ENCODE measurements around the gene PPCDC. TPM values are rescaled to one million over a fixed set of nuclear protein-coding genes. Genes with fewer than 3 reads are reported as not detected.

The PPCDC gene
- polyA plus RNA-seq, 1 of the 3 experiments (the other 2 are of a cell fraction), result 19.8 TPM

DNA sequence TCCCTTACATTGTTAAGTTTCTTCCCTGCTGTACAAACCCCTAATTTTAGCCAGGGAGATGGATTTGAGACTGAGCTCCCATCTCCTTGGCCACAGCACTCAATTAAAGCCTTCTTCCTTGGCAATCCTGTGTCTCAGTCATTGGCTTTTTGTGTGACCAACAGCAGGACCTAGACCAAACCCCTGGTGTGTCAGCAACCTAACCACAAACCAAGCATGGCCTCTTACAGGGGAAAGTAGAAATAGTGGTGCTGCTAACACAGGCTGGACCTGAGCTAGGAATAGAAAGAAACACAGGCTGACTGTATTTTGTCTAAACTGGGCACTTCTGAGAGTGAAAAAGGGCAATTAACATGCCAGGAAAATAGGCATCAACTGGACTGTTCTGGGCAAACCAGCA lies 37.9 kb downstream of the PPCDC start:
- no peaks in the 10 kb centered on the region for H3K9me2 ChIP-seq
- no peak for TF ChIP-seq RAD21 (IDR thresholded peaks at IDR 0.05; ENCODE audit: low read length)
- TF ChIP-seq, protein P1, sequence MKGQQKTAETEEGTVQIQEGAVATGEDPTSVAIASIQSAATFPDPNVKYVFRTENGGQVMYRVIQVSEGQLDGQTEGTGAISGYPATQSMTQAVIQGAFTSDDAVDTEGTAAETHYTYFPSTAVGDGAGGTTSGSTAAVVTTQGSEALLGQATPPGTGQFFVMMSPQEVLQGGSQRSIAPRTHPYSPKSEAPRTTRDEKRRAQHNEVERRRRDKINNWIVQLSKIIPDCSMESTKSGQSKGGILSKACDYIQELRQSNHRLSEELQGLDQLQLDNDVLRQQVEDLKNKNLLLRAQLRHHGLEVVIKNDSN (IDR thresholded peaks at IDR 0.05; ENCODE audit: borderline replicate concordance, low read depth), result no peak
- no peak for TF ChIP-seq ELF1 (IDR thresholded peaks at IDR 0.05)
- TF ChIP-seq RXRA (IDR thresholded peaks at IDR 0.05; ENCODE audit: borderline replicate concordance, low read depth), result no peak
- no peak for TF ChIP-seq RCOR1 (IDR thresholded peaks at IDR 0.05; ENCODE audit: low read length)
- TF ChIP-seq GABPA (IDR thresholded peaks at IDR 0.05; ENCODE audit: low read depth), result no peak
- no peak for TF ChIP-seq FOSL2 (IDR thresholded peaks at IDR 0.05; ENCODE audit: borderline replicate concordance, low read depth)
- TF ChIP-seq, protein P2, sequence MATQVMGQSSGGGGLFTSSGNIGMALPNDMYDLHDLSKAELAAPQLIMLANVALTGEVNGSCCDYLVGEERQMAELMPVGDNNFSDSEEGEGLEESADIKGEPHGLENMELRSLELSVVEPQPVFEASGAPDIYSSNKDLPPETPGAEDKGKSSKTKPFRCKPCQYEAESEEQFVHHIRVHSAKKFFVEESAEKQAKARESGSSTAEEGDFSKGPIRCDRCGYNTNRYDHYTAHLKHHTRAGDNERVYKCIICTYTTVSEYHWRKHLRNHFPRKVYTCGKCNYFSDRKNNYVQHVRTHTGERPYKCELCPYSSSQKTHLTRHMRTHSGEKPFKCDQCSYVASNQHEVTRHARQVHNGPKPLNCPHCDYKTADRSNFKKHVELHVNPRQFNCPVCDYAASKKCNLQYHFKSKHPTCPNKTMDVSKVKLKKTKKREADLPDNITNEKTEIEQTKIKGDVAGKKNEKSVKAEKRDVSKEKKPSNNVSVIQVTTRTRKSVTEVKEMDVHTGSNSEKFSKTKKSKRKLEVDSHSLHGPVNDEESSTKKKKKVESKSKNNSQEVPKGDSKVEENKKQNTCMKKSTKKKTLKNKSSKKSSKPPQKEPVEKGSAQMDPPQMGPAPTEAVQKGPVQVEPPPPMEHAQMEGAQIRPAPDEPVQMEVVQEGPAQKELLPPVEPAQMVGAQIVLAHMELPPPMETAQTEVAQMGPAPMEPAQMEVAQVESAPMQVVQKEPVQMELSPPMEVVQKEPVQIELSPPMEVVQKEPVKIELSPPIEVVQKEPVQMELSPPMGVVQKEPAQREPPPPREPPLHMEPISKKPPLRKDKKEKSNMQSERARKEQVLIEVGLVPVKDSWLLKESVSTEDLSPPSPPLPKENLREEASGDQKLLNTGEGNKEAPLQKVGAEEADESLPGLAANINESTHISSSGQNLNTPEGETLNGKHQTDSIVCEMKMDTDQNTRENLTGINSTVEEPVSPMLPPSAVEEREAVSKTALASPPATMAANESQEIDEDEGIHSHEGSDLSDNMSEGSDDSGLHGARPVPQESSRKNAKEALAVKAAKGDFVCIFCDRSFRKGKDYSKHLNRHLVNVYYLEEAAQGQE (IDR thresholded peaks at IDR 0.05; ENCODE audit: low read depth, low read length), result no peak
- peaks cover 2% of the 10 kb centered on the region for H3F3A ChIP-seq (replicated peaks; ENCODE audit: insufficient read depth)
- H3K79me2 ChIP-seq (ENCODE audit: insufficient read depth), result no peaks in the 10 kb centered on the region
- H3K27ac ChIP-seq (ENCODE audit: low read depth in 2 of 2, low read length in 1 of 2), result 0 out of 4 replicates have a peak overlapping the region, but pooled peaks of 1 of the 2 experiments have one; percentile 6
- no peak overlapping the region for H2AFZ ChIP-seq (ENCODE audit: low read depth)
- no peaks in the 10 kb centered on the region for H3K27me3 ChIP-seq (ENCODE audit: insufficient read depth)
- H4K20me1 ChIP-seq (ENCODE audit: insufficient read depth), result no peaks in the 10 kb centered on the region
- POLR2A ChIA-PET, result no interaction called here
- H3K9me3 ChIP-seq, result no peaks in the 10 kb centered on the region
- no peak for DNase-seq
- CTCF ChIA-PET, result interaction anchor here (0.8 to 0.9 kb wide), 2 partner anchors 45 to 143 kb away, joined by 3 read pairs; no protein-coding TSS in a partner anchor
- H3K9ac ChIP-seq, result no peak overlapping the region
- H3K4me2 ChIP-seq, result no peak overlapping the region
- H3K4me1 ChIP-seq (ENCODE audit: control insufficient read depth in 1 of 2, insufficient read depth in 2 of 2, low read depth in 1 of 2, low read length in 1 of 2), result peaks cover 0 to 3% of the 10 kb centered on the region in 2 experiments; a peak in 2 of 4 replicates
- no peak overlapping the region for H3K4me3 ChIP-seq (ENCODE audit: low read depth in 2 of 2, low read length in 1 of 2)
- no peaks in the 10 kb centered on the region for H3K36me3 ChIP-seq (replicated peaks in 1 of 2; ENCODE audit: control insufficient read depth in 1 of 2, insufficient read depth in 2 of 2, low read length in 1 of 2)

DNA sequence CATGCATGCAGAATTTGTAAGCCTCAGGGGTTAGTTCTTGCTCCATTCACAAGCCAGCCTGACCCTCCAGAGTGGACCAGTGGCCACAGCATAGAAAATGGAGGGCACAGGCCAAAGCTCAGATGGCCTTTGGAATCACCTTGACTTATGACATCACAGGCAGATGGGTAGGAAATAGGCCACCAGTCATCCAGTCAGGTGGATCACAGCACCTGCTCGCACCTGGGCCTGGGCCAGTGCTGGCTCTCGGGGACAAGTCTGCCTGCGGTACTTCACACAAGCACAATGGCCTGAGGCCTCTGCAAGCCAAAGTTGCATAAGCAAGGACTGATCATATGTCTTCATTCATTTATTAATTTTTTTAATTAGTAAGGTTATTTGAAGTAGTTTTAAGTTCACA lies 39.3 kb downstream of the PPCDC start:
- Histone ChIP-seq H2AFZ (ENCODE audit: low read depth) (no peak overlapping the region), H3K79me2 (ENCODE audit: insufficient read depth) (no peaks in the 10 kb centered on the region), H3F3A (replicated peaks; ENCODE audit: insufficient read depth) (peaks cover 2% of the 10 kb centered on the region), H3K27ac (ENCODE audit: low read depth in 2 of 2, low read length in 1 of 2) (no peak overlapping the region), H3K9ac (no peak overlapping the region), H3K9me2 (no peaks in the 10 kb centered on the region), H3K36me3 (replicated peaks in 1 of 2; ENCODE audit: control insufficient read depth in 1 of 2, insufficient read depth in 2 of 2, low read length in 1 of 2) (no peaks in the 10 kb centered on the region), H3K4me3 (ENCODE audit: low read depth in 2 of 2, low read length in 1 of 2) (no peak overlapping the region), H3K9me3 (no peaks in the 10 kb centered on the region), H3K27me3 (ENCODE audit: insufficient read depth) (no peaks in the 10 kb centered on the region), H3K4me1 (ENCODE audit: control insufficient read depth in 1 of 2, insufficient read depth in 2 of 2, low read depth in 1 of 2, low read length in 1 of 2) (peaks cover 3 to 5% of the 10 kb centered on the region in 2 experiments; a peak in 2 of 4 replicates), H4K20me1 (ENCODE audit: insufficient read depth) (no peaks in the 10 kb centered on the region), H3K4me2 (no peak overlapping the region)
- DNase-seq, result no peak
- ChIA-PET CTCF (no interaction called here), POLR2A (no interaction called here)
- no CpG with 5 or more reads among the region's 3 CpGs for WGBS (ENCODE audit: low lambda C conversion rate)
- TF ChIP-seq POLR2AphosphoS5 (IDR thresholded peaks at IDR 0.05; ENCODE audit: low read depth, low read length) (no peak), TCF12 (IDR thresholded peaks at IDR 0.05) (no peak), SMC3 (IDR thresholded peaks at IDR 0.05; ENCODE audit: low read depth, low read length) (no peak), JUND (IDR thresholded peaks at IDR 0.05) (no peak), RAD21 (IDR thresholded peaks at IDR 0.05; ENCODE audit: low read length) (no peak), RXRA (IDR thresholded peaks at IDR 0.05; ENCODE audit: borderline replicate concordance, low read depth) (no peak), EP300 (IDR thresholded peaks at IDR 0.05; ENCODE audit: borderline replicate concordance in 1 of 2, low read depth in 1 of 2, low read length in 1 of 2) (no peak), RFX5 (IDR thresholded peaks at IDR 0.05; ENCODE audit: low read length) (no peak), YY1 (IDR thresholded peaks at IDR 0.05; ENCODE audit: low read depth) (no peak), RCOR1 (IDR thresholded peaks at IDR 0.05; ENCODE audit: low read length) (no peak), TEAD4 (IDR thresholded peaks at IDR 0.05; ENCODE audit: borderline replicate concordance, insufficient read depth) (no peak), FOXM1 (IDR thresholded peaks at IDR 0.05; ENCODE audit: low read depth) (no peak)
- TF ChIP-seq, protein P3, sequence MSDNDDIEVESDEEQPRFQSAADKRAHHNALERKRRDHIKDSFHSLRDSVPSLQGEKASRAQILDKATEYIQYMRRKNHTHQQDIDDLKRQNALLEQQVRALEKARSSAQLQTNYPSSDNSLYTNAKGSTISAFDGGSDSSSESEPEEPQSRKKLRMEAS (IDR thresholded peaks at IDR 0.05; ENCODE audit: low read depth), result no peak
- TF ChIP-seq, protein P2 (IDR thresholded peaks at IDR 0.05; ENCODE audit: low read depth, low read length), result no peak
- TF ChIP-seq, protein P4, sequence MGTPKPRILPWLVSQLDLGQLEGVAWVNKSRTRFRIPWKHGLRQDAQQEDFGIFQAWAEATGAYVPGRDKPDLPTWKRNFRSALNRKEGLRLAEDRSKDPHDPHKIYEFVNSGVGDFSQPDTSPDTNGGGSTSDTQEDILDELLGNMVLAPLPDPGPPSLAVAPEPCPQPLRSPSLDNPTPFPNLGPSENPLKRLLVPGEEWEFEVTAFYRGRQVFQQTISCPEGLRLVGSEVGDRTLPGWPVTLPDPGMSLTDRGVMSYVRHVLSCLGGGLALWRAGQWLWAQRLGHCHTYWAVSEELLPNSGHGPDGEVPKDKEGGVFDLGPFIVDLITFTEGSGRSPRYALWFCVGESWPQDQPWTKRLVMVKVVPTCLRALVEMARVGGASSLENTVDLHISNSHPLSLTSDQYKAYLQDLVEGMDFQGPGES (IDR thresholded peaks at IDR 0.05; ENCODE audit: low read depth, low read length), result no peak
